Body of pancreas (tissue), 4 donors: ENCODE results near the gene CPHXL2. TPM values are rescaled to one million over a fixed set of nuclear protein-coding genes. Genes with fewer than 3 reads are reported as not detected.

Experiments
- ATAC-seq: fragments of 150-250 bp; one replicate; pipeline ENCODE4 v1.9.1; 2016
- DNase-seq, 4 donors: peaks; one replicate each; pipeline ENCODE4 v3.0.0-alpha.2; 2019
- H3K27ac ChIP-seq, 4 donors: fragments of 200-600 bp; sonication (generic); 1 replicate in 3 of 4; 2 replicates in 1 of 4; pipeline versions ENCODE4 v1.5.1 to v1.6.1; 2016 to 2019; ENCODE audit warnings: mild to moderate bottlenecking in 1 of 4, mixed read lengths in 1 of 4, moderate library complexity in 1 of 4
- H3K27me3 ChIP-seq, 2 donors: fragments of 200-600 bp; sonication (generic); one replicate each; pipeline ENCODE4 v1.6.0; 2016; ENCODE audit warnings: mild to moderate bottlenecking in 1 of 2
- H3K36me3 ChIP-seq, 2 donors: fragments of 200-600 bp; sonication (generic); replicated peaks in 1 of 2; 2 replicates each; pipeline ENCODE4 v1.5.1; 2016; ENCODE audit warnings: low read depth in 2 of 2; ENCODE audit not compliant: insufficient read depth in 1 of 2
- H3K4me1 ChIP-seq: fragments of 200-600 bp; sonication (generic); one replicate; pipeline ENCODE4 v1.6.0; 2016
- H3K4me3 ChIP-seq, 2 donors: fragments of 200-600 bp; sonication (generic); 1 replicate in 1 of 2; 2 replicates in 1 of 2; pipeline ENCODE4 v1.5.1; 2016 to 2019
- H3K9me3 ChIP-seq, 3 donors: fragments of 200-600 bp; sonication (generic); 1 replicate in 2 of 3; 2 replicates in 1 of 3; pipeline ENCODE4 v1.5.1; 2016
- POLR2A ChIP-seq, 3 donors: fragments of 450-650 bp; IDR thresholded peaks; one replicate each; pipeline ENCODE4 v1.6.1; 2016; ENCODE audit warnings: antibody characterized with exemption in 3 of 3, mild to moderate bottlenecking in 2 of 3
- WGBS, 2 donors: methylation state at CpG; one replicate each; pipeline ENCODE4 v1.1.5; 2017; 5-methylcytosine and 5-hydroxymethylcytosine counted together
- intact Hi-C: fragments of 100-400 bp; cut with DNase I; formaldehyde crosslinking; loops from one replicate; pipeline ENCODE4 v1.15.1; 2023
- total RNA-seq, 2 donors: library from RNA; depleted of rRNA; stranded (reverse); fragments of >200 nt; gene quantifications; one replicate each; pipeline ENCODE4 v1.1.0, GENCODE V29; 2016
- TF ChIP-seq, protein P1 (sequence below), 7 experiments: fragments of 450-650 bp in 4 of 7; fragments of 200-600 bp in 3 of 7; sonication (generic) in 3 of 7; IDR thresholded peaks; one replicate each; pipeline ENCODE4 v1.5.1; 2016 to 2019; ENCODE audit warnings: antibody characterized with exemption in 7 of 7

Gene CPHXL2
- total RNA-seq, 2 donors from 2014 or later, result not detected

DNA sequence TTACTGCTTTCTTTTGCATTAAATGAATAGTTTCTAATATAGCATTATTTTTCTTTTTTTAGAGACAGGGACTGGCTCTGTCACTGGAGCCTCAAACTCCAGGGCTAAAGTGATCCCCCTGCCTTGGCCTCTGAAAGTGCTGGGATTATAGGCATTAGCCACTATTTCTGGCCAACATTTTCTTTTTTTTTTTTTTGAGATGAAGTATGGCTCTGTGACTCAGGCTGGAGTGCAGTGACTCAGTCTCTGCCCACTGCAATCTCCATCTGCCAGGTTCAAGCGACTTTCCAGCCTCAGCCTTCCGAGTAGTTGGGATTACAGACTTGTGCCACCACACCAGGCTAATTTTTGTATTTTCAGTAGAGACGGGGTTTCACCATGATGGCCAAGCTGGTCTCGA is 26.5 kb upstream of the CPHXL2 start:
- TF ChIP-seq, protein P1, sequence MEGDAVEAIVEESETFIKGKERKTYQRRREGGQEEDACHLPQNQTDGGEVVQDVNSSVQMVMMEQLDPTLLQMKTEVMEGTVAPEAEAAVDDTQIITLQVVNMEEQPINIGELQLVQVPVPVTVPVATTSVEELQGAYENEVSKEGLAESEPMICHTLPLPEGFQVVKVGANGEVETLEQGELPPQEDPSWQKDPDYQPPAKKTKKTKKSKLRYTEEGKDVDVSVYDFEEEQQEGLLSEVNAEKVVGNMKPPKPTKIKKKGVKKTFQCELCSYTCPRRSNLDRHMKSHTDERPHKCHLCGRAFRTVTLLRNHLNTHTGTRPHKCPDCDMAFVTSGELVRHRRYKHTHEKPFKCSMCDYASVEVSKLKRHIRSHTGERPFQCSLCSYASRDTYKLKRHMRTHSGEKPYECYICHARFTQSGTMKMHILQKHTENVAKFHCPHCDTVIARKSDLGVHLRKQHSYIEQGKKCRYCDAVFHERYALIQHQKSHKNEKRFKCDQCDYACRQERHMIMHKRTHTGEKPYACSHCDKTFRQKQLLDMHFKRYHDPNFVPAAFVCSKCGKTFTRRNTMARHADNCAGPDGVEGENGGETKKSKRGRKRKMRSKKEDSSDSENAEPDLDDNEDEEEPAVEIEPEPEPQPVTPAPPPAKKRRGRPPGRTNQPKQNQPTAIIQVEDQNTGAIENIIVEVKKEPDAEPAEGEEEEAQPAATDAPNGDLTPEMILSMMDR (IDR thresholded peaks at IDR 0.05), result no peak
- TF ChIP-seq POLR2A (IDR thresholded peaks at IDR 0.05), result no peak
- no peak for ATAC-seq
- intact Hi-C loops, result no loop called here
- Histone ChIP-seq H3K9me3 (no peaks in the 10 kb centered on the region), H3K4me3 (no peak overlapping the region), H3K27ac (no peak overlapping the region), H3K36me3 (no peaks in the 10 kb centered on the region), H3K4me1 (no peaks in the 10 kb centered on the region), H3K27me3 (no peaks in the 10 kb centered on the region)
- WGBS, 2 donors, result 93 to 96% methylated on average over 4 of the region's 4 CpGs
- DNase-seq, result no peak

DNA sequence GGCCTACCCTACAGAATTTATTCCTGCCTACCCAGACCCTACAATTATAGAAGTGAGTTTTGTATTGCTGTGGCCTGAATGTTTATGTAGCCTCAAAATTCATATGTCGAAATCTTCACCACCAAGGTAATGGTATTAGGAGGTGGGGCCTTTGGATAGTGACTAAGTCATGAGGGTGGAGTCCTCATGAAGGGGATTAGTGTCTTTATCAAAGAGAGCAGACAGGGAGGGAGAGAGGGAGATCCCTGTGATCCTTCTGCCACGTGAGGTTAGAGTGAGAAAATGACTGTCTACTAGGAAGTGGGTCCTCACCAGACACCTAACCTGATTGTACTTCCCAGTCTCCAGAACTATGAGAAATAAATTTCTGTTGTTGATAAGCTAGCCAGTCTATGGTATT is 25.4 kb upstream of the CPHXL2 start:
- DNase-seq, result no peak
- no peaks in the 10 kb centered on the region for H3K4me1 ChIP-seq

DNA sequence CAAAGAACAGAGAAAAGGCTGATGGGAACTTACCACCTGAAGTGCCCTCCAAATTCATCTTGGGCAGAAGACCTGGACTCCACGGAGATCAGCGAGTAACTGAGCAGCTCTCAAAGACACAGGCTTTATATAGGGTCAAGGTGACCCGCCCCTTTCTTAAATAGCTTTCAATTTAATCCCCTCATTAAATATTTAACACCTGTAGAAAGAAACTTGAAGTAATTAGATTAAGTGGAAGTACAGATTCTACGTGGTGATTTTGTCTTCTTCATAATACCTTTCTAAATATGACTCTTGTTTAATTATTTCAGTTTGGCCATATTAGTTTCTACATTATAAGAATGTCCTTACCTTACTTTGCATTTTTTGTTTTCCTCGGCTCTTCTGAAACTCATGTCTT is 24.6 kb upstream of the CPHXL2 start, which contains the start of gene DUXB:
Gene DUXB, minus strand, starts transcription at position 101 of the 400 bp plus-strand sequence. Its CDS starts 43 bp downstream, at position 58.
- DNase-seq (no peak), ATAC-seq (no peak)
- Histone ChIP-seq H3K27me3 (no peaks in the 10 kb centered on the region), H3K9me3 (no peaks in the 10 kb centered on the region), H3K27ac (no peak within 1 kb of the TSS), H3K4me3 (no peak within 1 kb of the TSS), H3K36me3 (no peaks in the 10 kb centered on the region), H3K4me1 (no peaks in the 10 kb centered on the region)
- TF ChIP-seq POLR2A (IDR thresholded peaks at IDR 0.05), result no peak
- TF ChIP-seq, protein P1 (IDR thresholded peaks at IDR 0.05), result no peak
- 88% methylated on average over 5 of the region's 5 CpGs for WGBS, 2 donors
- intact Hi-C loops, result no loop called here

More for the DNA sequence above, 25.4 kb upstream of the CPHXL2 start:
- H3K4me3 ChIP-seq, result no peak overlapping the region
- ATAC-seq, result no peak
- TF ChIP-seq, protein P1 (IDR thresholded peaks at IDR 0.05), result no peak
- TF ChIP-seq POLR2A (IDR thresholded peaks at IDR 0.05), result no peak
- no peaks in the 10 kb centered on the region for H3K9me3 ChIP-seq
- 77 to 89% methylated on average over 2 of the region's 2 CpGs for WGBS, 2 donors
- H3K27me3 ChIP-seq, result no peaks in the 10 kb centered on the region
- intact Hi-C loops, result no loop called here
- H3K27ac ChIP-seq, result no peak overlapping the region
- no peaks in the 10 kb centered on the region for H3K36me3 ChIP-seq

DNA sequence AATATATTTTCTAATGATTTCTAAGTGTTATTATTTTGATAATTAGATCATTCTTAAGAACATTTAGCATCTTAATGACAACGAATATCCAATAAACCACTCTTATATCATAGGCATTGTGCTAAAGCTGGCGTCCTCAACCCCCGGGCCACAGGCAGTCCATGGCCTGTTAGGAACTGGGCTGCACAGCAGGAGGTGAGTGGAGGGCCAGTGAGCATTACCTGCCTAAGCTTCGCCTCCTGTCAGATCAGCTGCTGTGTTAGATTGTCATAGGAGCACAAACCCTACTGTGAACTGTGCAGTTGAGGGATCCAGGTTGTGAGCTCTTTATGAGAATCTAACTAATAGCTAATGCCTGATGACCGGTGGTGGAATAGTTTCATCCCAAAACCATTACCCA is 20.8 kb upstream of the CPHXL2 start:
- no peak for ATAC-seq
- H3K27me3 ChIP-seq, result no peaks in the 10 kb centered on the region
- no peak overlapping the region for H3K27ac ChIP-seq
- DNase-seq, result no peak
- no peaks in the 10 kb centered on the region for H3K4me1 ChIP-seq
- intact Hi-C loops, result no loop called here
- H3K4me3 ChIP-seq, result no peak overlapping the region
- no peak for TF ChIP-seq POLR2A (IDR thresholded peaks at IDR 0.05)
- WGBS, 2 donors, result 92% methylated on average over 5 of the region's 5 CpGs
- no peaks in the 10 kb centered on the region for H3K36me3 ChIP-seq
- no peaks in the 10 kb centered on the region for H3K9me3 ChIP-seq

DNA sequence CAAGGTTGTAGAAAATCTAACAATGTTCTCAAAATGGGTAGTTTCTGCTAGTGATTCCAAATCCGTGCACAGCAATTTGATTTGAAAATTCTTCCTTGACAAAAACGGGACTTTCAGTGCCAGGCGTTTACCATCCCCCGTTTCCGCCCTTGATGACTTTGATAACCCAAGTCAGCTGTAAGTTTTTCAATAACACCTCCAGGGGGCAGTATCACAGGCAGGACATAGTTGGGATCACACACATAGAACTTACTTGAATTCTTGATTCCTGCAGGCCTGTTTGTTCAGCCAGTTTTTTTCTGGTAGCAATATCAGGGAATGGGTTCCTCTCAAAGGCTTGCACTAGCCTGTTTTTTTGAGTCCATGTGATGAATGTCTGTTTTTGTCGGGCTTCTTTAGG is 18.9 kb upstream of the CPHXL2 start:
- no peaks in the 10 kb centered on the region for H3K9me3 ChIP-seq
- no peak for TF ChIP-seq POLR2A (IDR thresholded peaks at IDR 0.05)
- TF ChIP-seq, protein P1 (IDR thresholded peaks at IDR 0.05), result peak in 1 of 7 experiments; percentile 7
- WGBS, 2 donors, result 72 to 78% methylated on average over 6 of the region's 6 CpGs
- DNase-seq (no peak), ATAC-seq (no peak)
- H3K4me1 ChIP-seq, result peaks cover 11% of the 10 kb centered on the region
- no peak overlapping the region for H3K27ac ChIP-seq
- H3K4me3 ChIP-seq, result no peak overlapping the region
- H3K27me3 ChIP-seq, result no peaks in the 10 kb centered on the region
- H3K36me3 ChIP-seq, result no peaks in the 10 kb centered on the region
- intact Hi-C loops, result no loop called here
